Measurements from ENCODE around the gene AK9. TPM values are rescaled to one million over a fixed set of nuclear protein-coding genes. Genes with fewer than 3 reads are reported as not detected.

The AK9 gene
- total and polyA plus RNA-seq, 2 of the 4 experiments (the other 2 are of a cell fraction) = 1.7 to 1.8 TPM

- in situ Hi-C loops (cut with MboI; ENCODE audit: low sequenced_read_pairs) = no loop called here
Measured at GRCh38 chr6:109507490-109508072, 183.4 kb downstream of the AK9 start.

More at GRCh38 chr6:109507490-109508072, 183.4 kb downstream of the AK9 start:
- no peak overlapping the region for H3K4ac ChIP-seq (ENCODE audit: low read depth, low read length)
- ATAC-seq (ENCODE audit: low read depth) (no peak), DNase-seq (no peak)
- no peaks in the 10 kb centered on the region for H4K20me1 ChIP-seq (ENCODE audit: insufficient read depth, low read length)
- H3K23ac ChIP-seq (ENCODE audit: low read depth, low read length) = no peak overlapping the region
- no peaks in the 10 kb centered on the region for H3K4me1 ChIP-seq (ENCODE audit: control insufficient read depth, insufficient read depth, low read length)
- no peak overlapping the region for H2BK15ac ChIP-seq (ENCODE audit: low read depth, low read length)
- no peak overlapping the region for H2BK120ac ChIP-seq (ENCODE audit: low read depth, low read length)
- H3K56ac ChIP-seq (ENCODE audit: extremely low read depth, insufficient read depth, low read length) = no peak overlapping the region
- H4K8ac ChIP-seq (ENCODE audit: low read depth in 2 of 2, low read length in 2 of 2) = no peak overlapping the region
- H2AK9ac ChIP-seq (replicated peaks; ENCODE audit: low read depth, low read length, poor library complexity) = no peak overlapping the region
- no peak overlapping the region for H2BK5ac ChIP-seq (ENCODE audit: low read depth, low read length, poor library complexity, severe bottlenecking)
- H3K27me3 ChIP-seq (ENCODE audit: control insufficient read depth, insufficient read depth, low read length) = peaks cover 4% of the 10 kb centered on the region
- no TSS peak for BruUV-seq (replicated peaks)
- CTCF ChIA-PET = no interaction called here
- peaks cover 3% of the 10 kb centered on the region; the same call in 1 of the 2 replicates for H3K9me1 ChIP-seq (ENCODE audit: insufficient read depth, low read length)
- no peaks in the 10 kb centered on the region; the same call in 1 of the 2 replicates for H3K9me3 ChIP-seq (ENCODE audit: control insufficient read depth, insufficient read depth, low read length)
- H3K4me3 ChIP-seq (ENCODE audit: insufficient read depth, low read depth, low read length) = no peak overlapping the region
- H2AK5ac ChIP-seq (ENCODE audit: low read depth, low read length) = no peak overlapping the region
- no peak overlapping the region for H4K91ac ChIP-seq (ENCODE audit: insufficient read depth, low read depth, low read length)
- no peak overlapping the region for H3K9ac ChIP-seq (ENCODE audit: low read depth, low read length)
- no peak overlapping the region for H3K27ac ChIP-seq (ENCODE audit: insufficient read depth, low read length)
- TF ChIP-seq NFE2L2 (IDR thresholded peaks at IDR 0.05; ENCODE audit: low read depth, low read length) = no peak
- TF ChIP-seq CEBPB (IDR thresholded peaks at IDR 0.05; ENCODE audit: low read depth, low read length) = no peak
- TF ChIP-seq RCOR1 (IDR thresholded peaks at IDR 0.05; ENCODE audit: insufficient replicate concordance, low read length) = no peak
- TF ChIP-seq CHD1 (IDR thresholded peaks at IDR 0.05; ENCODE audit: low read depth, low read length) = no peak
- TF ChIP-seq ELK1 (IDR thresholded peaks at IDR 0.05; ENCODE audit: borderline replicate concordance, low read depth, low read length) = no peak
- TF ChIP-seq MAZ (IDR thresholded peaks at IDR 0.05; ENCODE audit: borderline replicate concordance, low read depth, low read length) = no peak
- TF ChIP-seq MXI1 (IDR thresholded peaks at IDR 0.05; ENCODE audit: borderline replicate concordance, low read depth, low read length) = no peak
- no peak overlapping the region for H3K18ac ChIP-seq (ENCODE audit: low read depth, low read length)
- no peak overlapping the region for H4K5ac ChIP-seq (ENCODE audit: low read depth, low read length)
- no CpG with 5 or more reads among the region's 4 CpGs for WGBS, 2 experiments (ENCODE audit: extremely low coverage in 2 of 2, insufficient read length in 1 of 2)
- H3K4me2 ChIP-seq (ENCODE audit: low read depth, low read length) = no peak overlapping the region
- no peak overlapping the region for H2BK20ac ChIP-seq (ENCODE audit: low read depth, low read length)
- no peaks in the 10 kb centered on the region for H3K36me3 ChIP-seq (ENCODE audit: control insufficient read depth, insufficient read depth, low read length)
- H2AFZ ChIP-seq (replicated peaks; ENCODE audit: low read length, poor library complexity) = no peak overlapping the region
- intact Hi-C loops (cut with micrococcal nuclease) = no loop called here
- H3K79me1 ChIP-seq (ENCODE audit: low read depth in 1 of 2, low read length in 2 of 2) = no peaks in the 10 kb centered on the region
- POLR2A ChIA-PET (ENCODE audit: unreplicated experiment) = no interaction called here
- no peak overlapping the region for H3K14ac ChIP-seq (replicated peaks; ENCODE audit: low read depth, low read length)
- dilution Hi-C loops (cut with HindIII; ENCODE audit: low sequenced_read_pairs, unreplicated experiment) = no loop called here
